Neural progenitor cell (in vitro differentiated cells): ENCODE measurements around the gene CLCN2.

ENCODE experiments used
- CTCF ChIP-seq: fragments of 200-600 bp; sonication (generic); IDR thresholded peaks from 2 replicates; pipeline ENCODE4 v1.5.1; 2017; ENCODE audit warnings: antibody characterized with exemption, mild to moderate bottlenecking
- EZH2phosphoT487 ChIP-seq: fragments of 200-600 bp; sonication (generic); IDR thresholded peaks from 2 replicates; pipeline ENCODE4 v1.6.1; 2017; ENCODE audit warnings: antibody characterized with exemption

- TF ChIP-seq CTCF (no peak), EZH2phosphoT487 (no peak)
Measured at GRCh38 chr3:184352149-184352785, 9.1 kb downstream of the CLCN2 start.
